ENCODE results near the gene SAFB. TPM values are rescaled to one million over a fixed set of nuclear protein-coding genes. Genes with fewer than 3 reads are reported as not detected.

Gene SAFB
- total and polyA plus RNA-seq, 2 of the 4 experiments (the other 2 are of a cell fraction), result 18.5 to 41.2 TPM

DNA sequence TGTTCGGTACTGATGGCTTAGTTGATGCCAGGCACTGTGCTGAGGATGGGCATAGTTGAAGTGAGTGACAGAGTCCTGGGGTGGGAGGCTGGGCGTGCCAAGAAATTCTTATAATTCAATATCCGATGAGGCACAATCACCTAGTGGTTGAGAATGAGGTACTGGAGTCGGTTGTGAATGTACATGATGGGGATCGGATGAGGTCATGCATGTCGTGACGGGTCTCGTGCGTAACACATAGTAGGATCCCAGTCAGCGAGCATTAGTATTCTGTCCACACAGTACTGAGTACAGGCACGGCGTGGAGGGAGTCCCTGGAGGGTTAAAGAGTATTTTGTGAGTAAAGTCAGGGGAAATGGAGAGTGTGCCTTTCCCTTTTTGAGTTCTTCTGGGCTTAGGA is 2.8 kb downstream of the SAFB start:
- Histone ChIP-seq H3K56ac (ENCODE audit: extremely low read depth, insufficient read depth, low read length) (no peak overlapping the region), H2AK5ac (ENCODE audit: low read depth, low read length) (peak overlapping the region; percentile 4; the same call in 1 of the 2 replicates), H3K27ac (ENCODE audit: insufficient read depth, low read length) (no peak overlapping the region), H3K23ac (ENCODE audit: low read depth, low read length) (peak overlapping the region; percentile 13), H3K79me1 (ENCODE audit: low read depth in 1 of 2, low read length in 2 of 2) (peaks cover 6 to 73% of the 10 kb centered on the region in 2 experiments), H4K91ac (ENCODE audit: insufficient read depth, low read depth, low read length) (no peak overlapping the region), H3K4me3 (ENCODE audit: insufficient read depth, low read depth, low read length) (no peak overlapping the region), H4K8ac (ENCODE audit: low read depth in 2 of 2, low read length in 2 of 2) (no peak overlapping the region), H3K4ac (ENCODE audit: low read depth, low read length) (no peak overlapping the region), H3K27me3 (ENCODE audit: control insufficient read depth, insufficient read depth, low read length) (no peaks in the 10 kb centered on the region), H2BK20ac (ENCODE audit: low read depth, low read length) (no peak overlapping the region), H2AK9ac (replicated peaks; ENCODE audit: low read depth, low read length, poor library complexity) (no peak overlapping the region), H3K14ac (replicated peaks; ENCODE audit: low read depth, low read length) (peak overlapping the region; percentile 10; the same call in 1 of the 2 replicates), H3K9ac (ENCODE audit: low read depth, low read length) (no peak overlapping the region), H3K4me2 (ENCODE audit: low read depth, low read length) (peak overlapping the region; percentile 50; the same call in 1 of the 2 replicates), H3K9me1 (ENCODE audit: insufficient read depth, low read length) (peaks cover 19% of the 10 kb centered on the region), H4K20me1 (ENCODE audit: insufficient read depth, low read length) (peaks cover 89% of the 10 kb centered on the region), H2AFZ (replicated peaks; ENCODE audit: low read length, poor library complexity) (no peak overlapping the region), H2BK15ac (ENCODE audit: low read depth, low read length) (no peak overlapping the region), H3K18ac (ENCODE audit: low read depth, low read length) (no peak overlapping the region), H4K5ac (ENCODE audit: low read depth, low read length) (no peak overlapping the region), H2BK5ac (ENCODE audit: low read depth, low read length, poor library complexity, severe bottlenecking) (no peak overlapping the region), H3K36me3 (ENCODE audit: control insufficient read depth, insufficient read depth, low read length) (peaks cover 45% of the 10 kb centered on the region), H3K4me1 (ENCODE audit: control insufficient read depth, insufficient read depth, low read length) (peaks cover 19% of the 10 kb centered on the region), H2BK120ac (ENCODE audit: low read depth, low read length) (no peak overlapping the region), H3K9me3 (ENCODE audit: control insufficient read depth, insufficient read depth, low read length) (no peaks in the 10 kb centered on the region)
- no TSS peak for BruUV-seq (replicated peaks)
- intact Hi-C loops (cut with micrococcal nuclease) (no loop called here), in situ Hi-C loops (cut with MboI; ENCODE audit: low sequenced_read_pairs) (no loop called here), dilution Hi-C loops (cut with HindIII; ENCODE audit: low sequenced_read_pairs, unreplicated experiment) (no loop called here)
- WGBS, 2 experiments (ENCODE audit: extremely low coverage in 2 of 2, insufficient read length in 1 of 2), result 83% methylated on average over 4 of the region's 12 CpGs; no CpG with 5 or more reads in 1 of the 2 experiments
- DNase-seq (no peak), ATAC-seq (ENCODE audit: low read depth) (no peak)
- no peak for TF ChIP-seq MAZ (IDR thresholded peaks at IDR 0.05; ENCODE audit: borderline replicate concordance, low read depth, low read length)
- TF ChIP-seq RFX5 (IDR thresholded peaks at IDR 0.05; ENCODE audit: low read depth, low read length), result no peak
- TF ChIP-seq RAD21 (IDR thresholded peaks at IDR 0.05; ENCODE audit: low read length), result no peak
- TF ChIP-seq, protein P1, sequence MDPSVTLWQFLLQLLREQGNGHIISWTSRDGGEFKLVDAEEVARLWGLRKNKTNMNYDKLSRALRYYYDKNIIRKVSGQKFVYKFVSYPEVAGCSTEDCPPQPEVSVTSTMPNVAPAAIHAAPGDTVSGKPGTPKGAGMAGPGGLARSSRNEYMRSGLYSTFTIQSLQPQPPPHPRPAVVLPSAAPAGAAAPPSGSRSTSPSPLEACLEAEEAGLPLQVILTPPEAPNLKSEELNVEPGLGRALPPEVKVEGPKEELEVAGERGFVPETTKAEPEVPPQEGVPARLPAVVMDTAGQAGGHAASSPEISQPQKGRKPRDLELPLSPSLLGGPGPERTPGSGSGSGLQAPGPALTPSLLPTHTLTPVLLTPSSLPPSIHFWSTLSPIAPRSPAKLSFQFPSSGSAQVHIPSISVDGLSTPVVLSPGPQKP (IDR thresholded peaks at IDR 0.05; ENCODE audit: borderline replicate concordance, low read depth, low read length), result no peak
- no peak for TF ChIP-seq BHLHE40 (IDR thresholded peaks at IDR 0.05; ENCODE audit: low read depth, low read length)
- TF ChIP-seq POLR2A (IDR thresholded peaks at IDR 0.05; ENCODE audit: low read depth, low read length), result no peak
- TF ChIP-seq, protein P2, sequence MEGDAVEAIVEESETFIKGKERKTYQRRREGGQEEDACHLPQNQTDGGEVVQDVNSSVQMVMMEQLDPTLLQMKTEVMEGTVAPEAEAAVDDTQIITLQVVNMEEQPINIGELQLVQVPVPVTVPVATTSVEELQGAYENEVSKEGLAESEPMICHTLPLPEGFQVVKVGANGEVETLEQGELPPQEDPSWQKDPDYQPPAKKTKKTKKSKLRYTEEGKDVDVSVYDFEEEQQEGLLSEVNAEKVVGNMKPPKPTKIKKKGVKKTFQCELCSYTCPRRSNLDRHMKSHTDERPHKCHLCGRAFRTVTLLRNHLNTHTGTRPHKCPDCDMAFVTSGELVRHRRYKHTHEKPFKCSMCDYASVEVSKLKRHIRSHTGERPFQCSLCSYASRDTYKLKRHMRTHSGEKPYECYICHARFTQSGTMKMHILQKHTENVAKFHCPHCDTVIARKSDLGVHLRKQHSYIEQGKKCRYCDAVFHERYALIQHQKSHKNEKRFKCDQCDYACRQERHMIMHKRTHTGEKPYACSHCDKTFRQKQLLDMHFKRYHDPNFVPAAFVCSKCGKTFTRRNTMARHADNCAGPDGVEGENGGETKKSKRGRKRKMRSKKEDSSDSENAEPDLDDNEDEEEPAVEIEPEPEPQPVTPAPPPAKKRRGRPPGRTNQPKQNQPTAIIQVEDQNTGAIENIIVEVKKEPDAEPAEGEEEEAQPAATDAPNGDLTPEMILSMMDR (conservative IDR thresholded peaks at IDR 0.05; ENCODE audit: low read depth, low read length), result no peak
- TF ChIP-seq NFE2L2 (IDR thresholded peaks at IDR 0.05; ENCODE audit: low read depth, low read length), result no peak
- no peak for TF ChIP-seq SMC3 (IDR thresholded peaks at IDR 0.05; ENCODE audit: low read depth, low read length)
- TF ChIP-seq RCOR1 (IDR thresholded peaks at IDR 0.05; ENCODE audit: insufficient replicate concordance, low read length), result no peak
- TF ChIP-seq FOS (IDR thresholded peaks at IDR 0.05; ENCODE audit: low read depth, low read length), result no peak
- TF ChIP-seq, protein P3, sequence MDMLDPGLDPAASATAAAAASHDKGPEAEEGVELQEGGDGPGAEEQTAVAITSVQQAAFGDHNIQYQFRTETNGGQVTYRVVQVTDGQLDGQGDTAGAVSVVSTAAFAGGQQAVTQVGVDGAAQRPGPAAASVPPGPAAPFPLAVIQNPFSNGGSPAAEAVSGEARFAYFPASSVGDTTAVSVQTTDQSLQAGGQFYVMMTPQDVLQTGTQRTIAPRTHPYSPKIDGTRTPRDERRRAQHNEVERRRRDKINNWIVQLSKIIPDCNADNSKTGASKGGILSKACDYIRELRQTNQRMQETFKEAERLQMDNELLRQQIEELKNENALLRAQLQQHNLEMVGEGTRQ (IDR thresholded peaks at IDR 0.05; ENCODE audit: low read depth, low read length), result no peak
- TF ChIP-seq CEBPB (IDR thresholded peaks at IDR 0.05; ENCODE audit: low read depth, low read length), result no peak
- TF ChIP-seq MAFK (IDR thresholded peaks at IDR 0.05; ENCODE audit: low read depth, low read length), result no peak
- no peak for TF ChIP-seq CHD1 (IDR thresholded peaks at IDR 0.05; ENCODE audit: low read depth, low read length)
- TF ChIP-seq MXI1 (IDR thresholded peaks at IDR 0.05; ENCODE audit: borderline replicate concordance, low read depth, low read length), result no peak
- ChIA-PET CTCF (interaction anchor here (1.1 kb wide), 1 partner anchor 64 kb away, joined by 3 read pairs; no protein-coding TSS in a partner anchor), POLR2A (ENCODE audit: unreplicated experiment) (no interaction called here)
